HL-60/S4 treated with retinoic acid at 250 ng/mL for 4 days and 3 days (cell line): Measurements from ENCODE around the gene HOXA10.

Source experiments
- in situ Hi-C: fragments of 300-500 bp; cut with MboI; formaldehyde crosslinking; loops from 2 replicates; pipeline ENCODE4 v1.7.0; 2022; ENCODE audit warnings: low sequenced_read_pairs

Gene HOXA10

GRCh38 chr7:27170426-27171324, 3.4 kb downstream of the HOXA10 start:
- in situ Hi-C loops = no loop called here

GRCh38 chr7:27169658-27170425, 4.3 kb downstream of the HOXA10 start:
- in situ Hi-C loops = no loop called here

GRCh38 chr7:27168265-27168947, 5.7 kb downstream of the HOXA10 start:
- in situ Hi-C loops = no loop called here

GRCh38 chr7:27167916-27168264, 6.2 kb downstream of the HOXA10 start:
- in situ Hi-C loops = no loop called here

GRCh38 chr7:27166531-27167505, 7.3 kb downstream of the HOXA10 start:
- in situ Hi-C loops = no loop called here

- in situ Hi-C loops = no loop called here
Observed at GRCh38 chr7:27165996-27166530, 8.1 kb downstream of the HOXA10 start.

- in situ Hi-C loops = no loop called here
Observed at GRCh38 chr7:27165089-27165995, 8.8 kb downstream of the HOXA10 start, which contains the start of gene HOXA9. TSS of gene HOXA9 (minus strand) at chr7:27165537. CDS start at chr7:27165457, 80 bp downstream.

- in situ Hi-C loops = no loop called here
Observed at GRCh38 chr7:27164367-27165088, 9.6 kb downstream of the HOXA10 start.

- in situ Hi-C loops = no loop called here
Observed at GRCh38 chr7:27164045-27164366, 10.1 kb downstream of the HOXA10 start.

GRCh38 chr7:27163288-27164044, 10.7 kb downstream of the HOXA10 start:
- in situ Hi-C loops = no loop called here

GRCh38 chr7:27162561-27163287, 11.4 kb downstream of the HOXA10 start:
- in situ Hi-C loops = no loop called here

- in situ Hi-C loops = no loop called here
Observed at GRCh38 chr7:27161721-27162560, 12.2 kb downstream of the HOXA10 start.

- in situ Hi-C loops = no loop called here
Observed at GRCh38 chr7:27161214-27161720, 12.9 kb downstream of the HOXA10 start.

- in situ Hi-C loops = no loop called here
Observed at GRCh38 chr7:27160546-27161213, 13.4 kb downstream of the HOXA10 start.

GRCh38 chr7:27160145-27160545, 14.0 kb downstream of the HOXA10 start:
- in situ Hi-C loops = no loop called here
